HG02759 (cell line): ENCODE results near the gene MAMLD1.

ENCODE experiments used
- ATAC-seq: cut with Tn5 transposase; IDR thresholded peaks from one replicate; pipeline ENCODE4 v1.9.1; 2021; ENCODE audit warnings: mild to moderate bottlenecking, moderate library complexity; ENCODE audit not compliant: unreplicated experiment

Gene MAMLD1

GRCh38 chrX:150558424-150558823, 195.3 kb downstream of the MAMLD1 start:
- no peak for ATAC-seq
